GM19467 (cell line): ENCODE measurements around the gene RASSF5.

ENCODE experiments used
- ATAC-seq: cut with Tn5 transposase; IDR thresholded peaks from one replicate; pipeline ENCODE4 v1.9.1; 2021; ENCODE audit warnings: mild to moderate bottlenecking, moderate library complexity; ENCODE audit not compliant: unreplicated experiment

Gene RASSF5

GRCh38 chr1:206496131-206496793 lies 11.1 kb upstream of the RASSF5 start:
- no peak for ATAC-seq

- no peak for ATAC-seq
Observed at GRCh38 chr1:206497363-206497762, 10.0 kb upstream of the RASSF5 start.

- ATAC-seq = no peak
Observed at GRCh38 chr1:206497774-206498173, 9.6 kb upstream of the RASSF5 start.

GRCh38 chr1:206498685-206499084 lies 8.6 kb upstream of the RASSF5 start:
- ATAC-seq = no peak

GRCh38 chr1:206500046-206500445 lies 7.3 kb upstream of the RASSF5 start:
- ATAC-seq = no peak

GRCh38 chr1:206501881-206502280 lies 5.5 kb upstream of the RASSF5 start:
- no peak for ATAC-seq

GRCh38 chr1:206502403-206502802 lies 4.9 kb upstream of the RASSF5 start:
- ATAC-seq = no peak

GRCh38 chr1:206502812-206503211 lies 4.5 kb upstream of the RASSF5 start:
- no peak for ATAC-seq

- ATAC-seq = peak; percentile 65
Observed at GRCh38 chr1:206503591-206504362, 3.6 kb upstream of the RASSF5 start.

GRCh38 chr1:206504363-206504713 lies 3.0 kb upstream of the RASSF5 start:
- ATAC-seq = no peak

- no peak for ATAC-seq
Observed at GRCh38 chr1:206505702-206506355, 1.5 kb upstream of the RASSF5 start.

- ATAC-seq = peak; percentile 4
Observed at GRCh38 chr1:206506405-206507283, 687 bp upstream of the RASSF5 start.

GRCh38 chr1:206508130-206508889 lies 979 bp downstream of the RASSF5 start:
- ATAC-seq = no peak

GRCh38 chr1:206508956-206509355 lies 1.6 kb downstream of the RASSF5 start:
- ATAC-seq = no peak

- ATAC-seq = no peak
Observed at GRCh38 chr1:206509612-206510257, 2.4 kb downstream of the RASSF5 start.

- no peak for ATAC-seq
Observed at GRCh38 chr1:206510371-206510770, 3.0 kb downstream of the RASSF5 start.

GRCh38 chr1:206511362-206512057 lies 4.2 kb downstream of the RASSF5 start:
- ATAC-seq = no peak

- no peak for ATAC-seq
Observed at GRCh38 chr1:206512058-206512850, 4.9 kb downstream of the RASSF5 start.

GRCh38 chr1:206512851-206513180 lies 5.5 kb downstream of the RASSF5 start:
- no peak for ATAC-seq
